ENCODE data around the gene NFKBIA.

Gene NFKBIA

GRCh38 chr14:35419429-35419841 lies 14.9 kb upstream of the NFKBIA start:
- Histone ChIP-seq H3K27me3 (replicated peaks in 2 of 5; ENCODE audit: control insufficient read depth in 4 of 5, insufficient read depth in 5 of 5, low read length in 4 of 5) (no peaks in the 10 kb centered on the region), H3K27ac (ENCODE audit: insufficient read depth in 1 of 2, low read depth in 1 of 2, low read length in 2 of 2, poor library complexity in 1 of 2, severe bottlenecking in 2 of 2) (no peak overlapping the region), H3K4me1 (ENCODE audit: control extremely low read depth in 1 of 4, control insufficient read depth in 4 of 4, insufficient read depth in 4 of 4, low read length in 3 of 4) (peaks cover 0 to 20% (median 17%) of the 10 kb centered on the region in 4 experiments), H3K36me3 (ENCODE audit: control insufficient read depth in 4 of 4, insufficient read depth in 4 of 4, low read length in 3 of 4) (no peaks in the 10 kb centered on the region), H3K4me3 (ENCODE audit: control insufficient read depth in 1 of 7, extremely low read depth in 1 of 7, insufficient read depth in 4 of 7, low read depth in 2 of 7, low read length in 6 of 7) (no peak overlapping the region), H3K9me3 (ENCODE audit: control extremely low read depth in 1 of 5, control insufficient read depth in 4 of 5, insufficient read depth in 2 of 5, low read depth in 1 of 5, low read length in 4 of 5) (no peaks in the 10 kb centered on the region)
- WGBS (ENCODE audit: insufficient coverage) = 75% methylated on average over 3 of the region's 7 CpGs
- DNase-seq = no peak
- ChIA-PET POLR2A (no interaction called here), CTCF (interaction anchor here (0.8 to 16.6 kb wide), 4 partner anchors 188 to 277 kb away, joined by 4 to 213 read pairs (median 4); no protein-coding TSS in a partner anchor)

- no peaks in the 10 kb centered on the region for H3K27me3 ChIP-seq (replicated peaks in 2 of 5; ENCODE audit: control insufficient read depth in 4 of 5, insufficient read depth in 5 of 5, low read length in 4 of 5)
- no peak for DNase-seq
- no peaks in the 10 kb centered on the region for H3K9me3 ChIP-seq (ENCODE audit: control extremely low read depth in 1 of 5, control insufficient read depth in 4 of 5, insufficient read depth in 2 of 5, low read depth in 1 of 5, low read length in 4 of 5)
- peaks cover 0 to 20% (median 18%) of the 10 kb centered on the region in 4 experiments for H3K4me1 ChIP-seq (ENCODE audit: control extremely low read depth in 1 of 4, control insufficient read depth in 4 of 4, insufficient read depth in 4 of 4, low read length in 3 of 4)
- H3K4me3 ChIP-seq (ENCODE audit: control insufficient read depth in 1 of 7, extremely low read depth in 1 of 7, insufficient read depth in 4 of 7, low read depth in 2 of 7, low read length in 6 of 7) = no peak overlapping the region
- no peaks in the 10 kb centered on the region for H3K36me3 ChIP-seq (ENCODE audit: control insufficient read depth in 4 of 4, insufficient read depth in 4 of 4, low read length in 3 of 4)
- H3K27ac ChIP-seq (ENCODE audit: insufficient read depth in 1 of 2, low read depth in 1 of 2, low read length in 2 of 2, poor library complexity in 1 of 2, severe bottlenecking in 2 of 2) = no peak overlapping the region
- WGBS (ENCODE audit: insufficient coverage) = 86% methylated on average over 1 of the region's 2 CpGs
- ChIA-PET POLR2A (no interaction called here), CTCF (interaction anchor here (0.7 to 16.6 kb wide), 7 partner anchors 138 to 304 kb away, joined by 3 to 213 read pairs (median 6); no protein-coding TSS in a partner anchor)
These were observed 13.5 kb upstream of the NFKBIA start for GRCh38 chr14:35418093-35418492.

GRCh38 chr14:35416108-35416750 lies 11.7 kb upstream of the NFKBIA start:
- peak in 2 of 3 donors; percentile 25 to 31 for DNase-seq
- H3K4me1 ChIP-seq (ENCODE audit: control extremely low read depth in 1 of 4, control insufficient read depth in 4 of 4, insufficient read depth in 4 of 4, low read length in 3 of 4) = peaks cover 0 to 22% (median 18%) of the 10 kb centered on the region in 4 experiments
- H3K36me3 ChIP-seq (ENCODE audit: control insufficient read depth in 4 of 4, insufficient read depth in 4 of 4, low read length in 3 of 4) = no peaks in the 10 kb centered on the region
- 0% methylated on average over 4 of the region's 5 CpGs for WGBS (ENCODE audit: insufficient coverage)
- peak overlapping the region in 4 of 7 experiments; percentile 2 to 41 (median 20) for H3K4me3 ChIP-seq (ENCODE audit: control insufficient read depth in 1 of 7, extremely low read depth in 1 of 7, insufficient read depth in 4 of 7, low read depth in 2 of 7, low read length in 6 of 7)
- ChIA-PET CTCF (interaction anchor here (0.7 to 16.6 kb wide), 15 partner anchors 9 to 804 kb away, joined by 3 to 213 read pairs (median 4); partner anchors contain the start of gene NFKBIA), POLR2A (interaction anchor here (0.6 to 1.6 kb wide), 7 partner anchors 12 to 336 kb away, joined by 3 to 8 read pairs (median 4); partner anchors contain the start of gene NFKBIA)
- H3K27ac ChIP-seq (ENCODE audit: insufficient read depth in 1 of 2, low read depth in 1 of 2, low read length in 2 of 2, poor library complexity in 1 of 2, severe bottlenecking in 2 of 2) = peak overlapping the region in 1 of 2 experiments; percentile 49
- no peaks in the 10 kb centered on the region for H3K27me3 ChIP-seq (replicated peaks in 2 of 5; ENCODE audit: control insufficient read depth in 4 of 5, insufficient read depth in 5 of 5, low read length in 4 of 5)
- no peaks in the 10 kb centered on the region for H3K9me3 ChIP-seq (ENCODE audit: control extremely low read depth in 1 of 5, control insufficient read depth in 4 of 5, insufficient read depth in 2 of 5, low read depth in 1 of 5, low read length in 4 of 5)

GRCh38 chr14:35414365-35414764 lies 9.8 kb upstream of the NFKBIA start:
- 91% methylated on average over 4 of the region's 4 CpGs for WGBS (ENCODE audit: insufficient coverage)
- CTCF ChIA-PET = interaction anchor here (0.8 to 16.6 kb wide), 19 partner anchors 9 to 781 kb away, joined by 3 to 213 read pairs (median 5); partner anchors contain the start of gene NFKBIA
- H3K27me3 ChIP-seq (replicated peaks in 2 of 5; ENCODE audit: control insufficient read depth in 4 of 5, insufficient read depth in 5 of 5, low read length in 4 of 5) = no peaks in the 10 kb centered on the region
- no peak for DNase-seq
- POLR2A ChIA-PET = interaction anchor here (1.3 kb wide), 1 partner anchor 368 kb away, joined by 3 read pairs; the partner anchor contains the start of gene FAM177A1
- no peak overlapping the region for H3K27ac ChIP-seq (ENCODE audit: insufficient read depth in 1 of 2, low read depth in 1 of 2, low read length in 2 of 2, poor library complexity in 1 of 2, severe bottlenecking in 2 of 2)
- H3K36me3 ChIP-seq (ENCODE audit: control insufficient read depth in 4 of 4, insufficient read depth in 4 of 4, low read length in 3 of 4) = no peaks in the 10 kb centered on the region
- no peaks in the 10 kb centered on the region for H3K9me3 ChIP-seq (ENCODE audit: control extremely low read depth in 1 of 5, control insufficient read depth in 4 of 5, insufficient read depth in 2 of 5, low read depth in 1 of 5, low read length in 4 of 5)
- no peak overlapping the region for H3K4me3 ChIP-seq (ENCODE audit: control insufficient read depth in 1 of 7, extremely low read depth in 1 of 7, insufficient read depth in 4 of 7, low read depth in 2 of 7, low read length in 6 of 7)
- peaks cover 0 to 22% (median 18%) of the 10 kb centered on the region in 4 experiments for H3K4me1 ChIP-seq (ENCODE audit: control extremely low read depth in 1 of 4, control insufficient read depth in 4 of 4, insufficient read depth in 4 of 4, low read length in 3 of 4)

- CTCF ChIA-PET = interaction anchor here (0.5 to 16.6 kb wide), 20 partner anchors 9 to 1773 kb away, joined by 3 to 213 read pairs (median 4); partner anchors contain the start of genes NFKBIA and PRORP
- Histone ChIP-seq H3K27me3 (replicated peaks in 2 of 5; ENCODE audit: control insufficient read depth in 4 of 5, insufficient read depth in 5 of 5, low read length in 4 of 5) (no peaks in the 10 kb centered on the region), H3K27ac (ENCODE audit: insufficient read depth in 1 of 2, low read depth in 1 of 2, low read length in 2 of 2, poor library complexity in 1 of 2, severe bottlenecking in 2 of 2) (no peak overlapping the region), H3K4me3 (ENCODE audit: control insufficient read depth in 1 of 7, extremely low read depth in 1 of 7, insufficient read depth in 4 of 7, low read depth in 2 of 7, low read length in 6 of 7) (no peak overlapping the region), H3K4me1 (ENCODE audit: control extremely low read depth in 1 of 4, control insufficient read depth in 4 of 4, insufficient read depth in 4 of 4, low read length in 3 of 4) (peaks cover 0 to 22% (median 18%) of the 10 kb centered on the region in 4 experiments), H3K36me3 (ENCODE audit: control insufficient read depth in 4 of 4, insufficient read depth in 4 of 4, low read length in 3 of 4) (no peaks in the 10 kb centered on the region), H3K9me3 (ENCODE audit: control extremely low read depth in 1 of 5, control insufficient read depth in 4 of 5, insufficient read depth in 2 of 5, low read depth in 1 of 5, low read length in 4 of 5) (no peaks in the 10 kb centered on the region)
- WGBS (ENCODE audit: insufficient coverage) = 89% methylated on average over 9 of the region's 12 CpGs
- no peak for DNase-seq
- POLR2A ChIA-PET = no interaction called here
These were observed 7.9 kb upstream of the NFKBIA start for GRCh38 chr14:35412272-35413056.

- no peak overlapping the region for H3K4me3 ChIP-seq (ENCODE audit: control insufficient read depth in 1 of 7, extremely low read depth in 1 of 7, insufficient read depth in 4 of 7, low read depth in 2 of 7, low read length in 6 of 7)
- no peaks in the 10 kb centered on the region for H3K9me3 ChIP-seq (ENCODE audit: control extremely low read depth in 1 of 5, control insufficient read depth in 4 of 5, insufficient read depth in 2 of 5, low read depth in 1 of 5, low read length in 4 of 5)
- ChIA-PET CTCF (interaction anchor here (0.8 to 16.6 kb wide), 7 partner anchors 120 to 323 kb away, joined by 3 to 213 read pairs (median 8); no protein-coding TSS in a partner anchor), POLR2A (no interaction called here)
- H3K36me3 ChIP-seq (ENCODE audit: control insufficient read depth in 4 of 4, insufficient read depth in 4 of 4, low read length in 3 of 4) = no peaks in the 10 kb centered on the region
- WGBS (ENCODE audit: insufficient coverage) = 97% methylated on average over 5 of the region's 6 CpGs
- no peak overlapping the region for H3K27ac ChIP-seq (ENCODE audit: insufficient read depth in 1 of 2, low read depth in 1 of 2, low read length in 2 of 2, poor library complexity in 1 of 2, severe bottlenecking in 2 of 2)
- H3K4me1 ChIP-seq (ENCODE audit: control extremely low read depth in 1 of 4, control insufficient read depth in 4 of 4, insufficient read depth in 4 of 4, low read length in 3 of 4) = peaks cover 9 to 19% (median 16%) of the 10 kb centered on the region in 4 experiments
- no peaks in the 10 kb centered on the region for H3K27me3 ChIP-seq (replicated peaks in 2 of 5; ENCODE audit: control insufficient read depth in 4 of 5, insufficient read depth in 5 of 5, low read length in 4 of 5)
- DNase-seq = no peak
These were observed 6.3 kb upstream of the NFKBIA start for GRCh38 chr14:35410858-35411257.
